HG02840 (cell line): ENCODE results near the gene TMEM219.

ENCODE experiments used
- ATAC-seq: cut with Tn5 transposase; IDR thresholded peaks from one replicate; pipeline ENCODE4 v1.9.1; 2021; ENCODE audit warnings: mild to moderate bottlenecking, moderate library complexity, moderate number of reproducible peaks; ENCODE audit not compliant: unreplicated experiment, low FRiP score

The TMEM219 gene

GRCh38 chr16:29993903-29994599, 32.2 kb downstream of the TMEM219 start:
- no peak for ATAC-seq

DNA sequence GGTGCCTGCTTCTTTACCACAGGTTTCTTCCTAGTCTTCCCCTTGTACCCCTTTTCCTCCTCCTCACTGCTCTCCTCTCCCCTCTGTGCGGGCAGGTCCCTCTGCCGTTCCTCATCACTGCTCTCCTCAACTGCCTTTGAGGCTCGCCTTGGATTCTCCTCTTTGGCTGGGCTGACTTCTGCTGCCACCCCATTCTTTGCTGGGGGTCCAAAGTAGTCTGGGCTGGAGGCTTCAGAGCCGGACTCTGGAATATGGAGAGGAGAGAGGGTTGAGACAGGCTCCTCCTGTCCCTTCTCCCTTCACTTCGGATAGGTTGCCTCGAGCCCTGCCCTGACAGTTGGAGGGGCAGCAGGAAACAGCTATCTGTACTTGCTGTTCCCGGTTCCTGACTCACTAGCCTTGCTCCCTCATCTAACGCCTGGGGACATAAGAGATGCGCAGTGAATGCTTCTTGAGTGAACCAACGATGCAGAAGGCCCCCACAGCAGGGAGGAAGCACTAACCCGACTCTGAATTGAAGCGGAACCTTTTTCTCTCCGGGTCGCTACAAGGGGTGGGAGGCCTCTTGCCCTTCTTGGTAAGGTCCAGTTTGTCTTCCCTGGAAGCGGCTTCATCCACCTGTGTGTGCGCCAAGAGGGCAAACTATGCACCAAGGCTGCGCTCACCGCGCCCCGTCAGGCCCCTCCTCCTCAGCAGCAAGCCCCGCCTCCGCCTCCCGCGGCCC, 32.9 kb downstream of the TMEM219 start:
- ATAC-seq, result peak; percentile 30

GRCh38 chr16:29995324-29995910, 33.5 kb downstream of the TMEM219 start, which contains the start of gene HIRIP3:
TSS of gene HIRIP3 (minus strand) at chr16:29995617. CDS start at chr16:29995605, 12 bp downstream.
- ATAC-seq, result peak; percentile 54

DNA sequence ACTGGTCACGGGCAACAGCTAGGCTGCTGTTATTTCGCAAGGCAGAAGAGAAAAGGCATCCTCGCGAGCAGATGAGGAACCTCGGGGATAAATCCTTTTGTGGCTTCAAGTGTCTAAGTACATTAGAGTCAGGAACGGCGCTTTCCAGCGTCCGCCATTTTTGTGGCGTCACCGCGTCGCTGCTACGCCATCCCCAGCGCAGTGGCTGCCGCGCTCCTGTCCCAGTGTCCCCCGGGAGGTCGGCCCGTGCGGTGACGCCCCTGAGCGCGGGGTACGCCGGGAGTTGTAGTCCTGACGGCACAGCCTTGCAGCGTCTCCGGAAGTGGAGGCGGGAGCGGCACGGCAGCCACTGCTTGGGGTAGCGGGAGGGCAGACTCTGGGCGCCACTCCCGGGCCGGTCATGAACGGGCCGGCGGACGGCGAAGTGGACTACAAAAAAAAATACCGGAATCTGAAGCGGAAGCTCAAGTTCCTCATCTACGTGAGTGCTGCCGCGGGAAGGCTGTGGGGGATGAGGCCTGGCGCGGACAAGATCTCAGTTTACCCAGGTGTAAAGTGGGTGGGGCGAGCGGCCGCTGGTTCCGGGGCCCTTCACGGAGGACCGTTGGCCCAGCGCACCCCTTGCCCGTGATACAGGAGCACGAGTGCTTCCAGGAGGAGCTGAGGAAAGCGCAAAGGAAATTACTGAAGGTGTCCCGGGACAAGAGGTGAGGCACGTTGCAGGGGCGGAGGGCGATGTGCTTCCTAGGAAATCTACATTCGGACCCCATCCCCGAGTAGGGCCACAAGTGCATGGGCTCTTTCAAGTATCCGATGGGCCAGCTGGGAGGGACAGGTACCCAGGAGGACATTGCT, 34.3 kb downstream of the TMEM219 start, which contains the start of gene INO80E:
INO80E (plus strand) TSS at position 331 of the 855 bp plus-strand sequence; CDS start at position 401, 70 bp downstream.
- peak; percentile 77 for ATAC-seq

- ATAC-seq, result no peak
These were observed 34.9 kb downstream of the TMEM219 start for GRCh38 chr16:29996766-29997250.

GRCh38 chr16:29999605-30000004, 37.7 kb downstream of the TMEM219 start:
- ATAC-seq, result no peak

DNA sequence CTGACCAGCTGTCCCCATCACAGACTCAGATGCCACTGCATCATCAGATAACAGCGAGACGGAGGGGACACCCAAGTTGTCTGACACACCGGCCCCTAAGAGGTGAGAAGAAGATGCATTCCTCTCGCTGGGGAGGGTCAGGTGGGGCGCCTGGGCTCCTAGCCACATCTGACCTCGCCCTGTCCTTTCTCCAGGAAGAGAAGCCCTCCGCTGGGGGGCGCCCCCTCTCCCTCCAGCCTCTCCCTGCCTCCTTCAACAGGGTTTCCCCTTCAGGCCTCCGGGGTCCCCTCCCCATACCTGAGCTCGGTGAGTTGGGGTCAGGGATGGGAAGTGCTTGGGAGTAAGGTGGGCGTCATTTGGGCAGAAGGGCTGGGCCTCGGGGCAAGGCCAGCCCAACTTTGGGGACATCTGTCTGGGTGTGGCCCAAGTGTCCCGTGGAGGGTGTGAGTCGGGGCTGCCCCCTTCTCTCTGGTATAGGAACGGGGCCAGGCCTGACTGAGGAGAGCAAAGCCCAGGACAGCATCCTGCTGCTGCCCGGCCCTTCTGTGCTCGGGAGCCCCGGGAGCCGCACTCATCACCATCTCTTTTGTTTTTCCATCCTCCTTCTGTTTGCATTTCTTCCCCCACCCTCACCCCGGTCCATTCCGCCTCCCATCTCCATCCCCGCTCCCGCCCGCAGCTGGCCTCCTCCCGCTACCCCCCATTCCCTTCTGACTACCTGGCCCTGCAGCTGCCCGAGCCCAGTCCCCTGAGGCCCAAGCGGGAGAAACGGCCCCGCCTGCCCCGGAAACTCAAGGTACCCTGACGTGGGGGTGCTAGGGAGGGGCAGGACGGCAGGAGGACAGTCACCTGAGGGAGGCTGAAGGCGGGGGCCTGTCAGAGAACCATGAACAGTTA, 39.1 kb downstream of the TMEM219 start:
- no peak for ATAC-seq

- ATAC-seq, result no peak
These were observed 40.9 kb downstream of the TMEM219 start for GRCh38 chr16:30002614-30003346.

- ATAC-seq, result no peak
These were observed 42.0 kb downstream of the TMEM219 start for GRCh38 chr16:30003670-30004423.

DNA sequence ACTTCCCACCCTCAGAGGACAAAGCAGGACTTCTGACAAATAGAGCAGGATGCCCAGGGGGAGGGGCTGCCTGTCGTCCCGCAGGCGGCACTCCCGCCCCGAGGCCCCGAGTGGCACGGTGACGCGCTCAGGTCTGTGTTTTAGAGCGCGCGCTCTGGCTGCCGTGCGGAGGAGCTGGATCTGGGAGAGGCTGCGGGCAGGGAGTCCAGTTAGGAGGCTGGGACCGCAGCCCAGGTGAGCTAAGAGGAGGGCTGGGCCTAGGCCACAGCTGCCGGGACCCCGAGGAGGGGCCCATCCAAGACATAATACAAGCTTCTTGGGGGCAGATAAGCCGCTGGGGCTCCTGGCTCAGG, 42.5 kb downstream of the TMEM219 start:
- ATAC-seq, result no peak

GRCh38 chr16:30004811-30005242, 42.9 kb downstream of the TMEM219 start:
- no peak for ATAC-seq

GRCh38 chr16:30005341-30006094, 43.6 kb downstream of the TMEM219 start:
- no peak for ATAC-seq

GRCh38 chr16:30006095-30006473, 44.2 kb downstream of the TMEM219 start:
- ATAC-seq, result no peak

DNA sequence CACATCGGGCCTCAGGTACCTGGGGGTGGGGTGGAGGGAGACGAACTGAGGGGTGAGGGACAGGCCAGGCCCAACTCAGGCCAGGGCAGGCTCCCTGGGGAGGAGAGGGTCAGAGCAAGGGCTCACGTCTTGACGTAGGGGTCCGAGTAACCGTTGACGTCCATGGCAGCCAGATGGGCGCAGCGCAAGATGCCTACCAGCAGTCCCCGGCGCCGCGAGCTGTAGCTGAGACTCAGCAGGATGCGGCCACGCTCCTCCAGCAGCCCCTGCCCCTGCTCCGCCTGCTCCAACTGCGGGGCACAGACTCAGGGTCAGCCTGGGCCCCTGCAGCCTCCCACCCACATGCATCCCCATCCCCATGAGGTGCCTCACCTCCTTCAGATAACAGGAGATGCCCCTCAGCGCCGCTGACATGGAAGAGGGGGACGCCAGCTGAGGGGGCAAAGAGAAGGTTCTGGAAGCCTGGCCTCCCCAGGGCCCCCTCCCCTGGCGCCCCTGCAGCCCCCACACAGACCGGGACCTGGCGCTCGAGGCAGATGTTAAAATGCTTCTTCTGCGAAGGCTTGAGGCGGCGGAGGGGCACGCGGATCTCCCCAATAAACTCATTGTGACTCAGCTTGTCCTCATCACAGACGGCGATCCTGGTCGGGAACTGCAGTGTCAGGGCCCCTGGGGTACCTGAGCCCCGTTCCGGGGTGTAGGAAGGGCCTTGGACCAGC, 44.9 kb downstream of the TMEM219 start:
- no peak for ATAC-seq

GRCh38 chr16:30007378-30007895, 45.6 kb downstream of the TMEM219 start:
- ATAC-seq, result no peak

DNA sequence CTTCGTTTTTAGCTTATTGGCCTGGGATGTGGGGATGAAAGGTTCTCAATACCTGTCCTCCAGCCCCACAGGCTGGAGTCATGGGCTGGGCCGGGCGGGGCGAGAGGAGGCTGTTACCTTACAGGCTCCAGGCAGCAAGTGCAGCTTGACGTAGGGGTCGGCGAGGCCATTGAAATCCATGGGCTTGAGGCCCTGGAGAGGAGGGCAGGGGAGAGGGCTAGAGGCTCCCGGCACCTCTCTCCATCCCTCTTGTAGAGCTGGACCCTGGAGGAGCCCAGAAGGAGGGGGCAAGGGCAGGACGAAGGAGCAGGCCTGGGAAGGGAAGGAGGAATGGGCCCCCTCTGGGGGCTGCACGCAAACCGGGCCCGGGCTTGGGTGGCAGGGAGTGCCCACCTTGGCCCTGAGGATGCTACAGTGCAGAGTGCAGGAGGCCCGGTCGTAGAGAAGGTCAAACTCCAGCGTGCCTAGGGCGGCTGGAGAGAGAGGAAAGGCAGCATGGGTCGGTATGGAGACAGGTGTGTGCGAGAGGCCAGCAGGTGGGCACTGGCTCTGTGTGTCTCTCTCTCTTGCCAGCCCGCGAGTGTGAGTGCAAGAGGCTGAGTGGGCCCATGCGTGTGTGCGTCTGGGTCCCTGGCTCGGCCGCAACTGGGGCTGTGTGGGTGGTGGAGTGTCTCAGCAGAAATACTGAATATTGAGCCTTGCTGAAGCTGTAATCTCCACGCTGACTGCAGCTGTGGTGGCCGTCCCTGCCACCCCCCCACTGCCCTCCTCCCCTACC, 47.4 kb downstream of the TMEM219 start:
- ATAC-seq, result no peak
